Kidney epithelial cell (primary cell): ENCODE data around the gene RNF214. TPM values are rescaled to one million over a fixed set of nuclear protein-coding genes. Genes with fewer than 3 reads are reported as not detected.

Experiments
- DNase-seq: peaks from one replicate; pipeline ENCODE4 v3.0.0-alpha.2; 2010; ENCODE audit warnings: low read depth
- H3K27me3 ChIP-seq: 2 replicates; pipeline ENCODE4 v1.6.0; 2011; ENCODE audit warnings: low read length; ENCODE audit not compliant: control insufficient read depth, insufficient read depth
- H3K36me3 ChIP-seq: 2 replicates; pipeline ENCODE4 v1.5.1; 2011; ENCODE audit warnings: low read length; ENCODE audit not compliant: control insufficient read depth, insufficient read depth
- H3K4me3 ChIP-seq: 2 replicates; pipeline ENCODE4 v1.5.1; 2011; ENCODE audit warnings: low read depth, mild to moderate bottlenecking, control low read depth, low read length
- CTCF ChIP-seq: IDR thresholded peaks from 2 replicates; pipeline ENCODE4 v1.5.1; 2011; ENCODE audit warnings: mild to moderate bottlenecking, moderate library complexity, low read length, control low read depth, inconsistent platforms; ENCODE audit not compliant: insufficient read depth, poor library complexity, severe bottlenecking
- total RNA-seq: library from RNA; depleted of rRNA; stranded (reverse); fragments of >200 nt; gene quantifications from 2 replicates; pipeline ENCODE4 v1.2.3, GENCODE V29; 2015

Gene RNF214
- total RNA-seq, 1 donor from 2014 or later: 11.7 TPM

DNA sequence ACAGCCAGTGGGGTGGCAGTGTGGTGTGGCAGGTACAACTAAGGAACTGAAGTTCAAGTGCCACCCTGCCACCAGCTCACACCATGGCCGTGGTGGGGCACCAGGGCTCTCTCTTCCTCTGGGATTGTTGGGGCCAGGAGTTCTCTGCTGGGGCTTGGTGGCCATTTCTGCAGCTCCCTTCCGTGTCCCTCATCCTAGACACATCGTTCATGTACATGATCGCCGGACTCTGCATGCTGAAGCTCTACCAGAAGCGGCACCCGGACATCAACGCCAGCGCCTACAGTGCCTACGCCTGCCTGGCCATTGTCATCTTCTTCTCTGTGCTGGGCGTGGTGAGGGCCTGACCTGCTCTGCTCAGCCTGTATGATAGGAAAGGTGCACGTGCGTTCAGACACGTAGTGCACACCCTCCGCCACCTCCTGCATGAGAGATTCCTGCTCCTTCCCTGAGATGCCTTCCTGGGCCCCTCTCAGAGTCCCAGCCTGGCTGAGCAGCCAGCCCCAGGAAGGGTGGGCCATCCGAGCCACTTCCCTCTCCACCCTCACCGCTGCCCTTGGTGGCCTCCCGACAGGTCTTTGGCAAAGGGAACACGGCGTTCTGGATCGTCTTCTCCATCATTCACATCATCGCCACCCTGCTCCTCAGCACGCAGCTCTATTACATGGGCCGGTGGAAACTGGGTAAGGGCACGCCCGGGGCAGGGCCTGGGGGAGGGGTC is 40.6 kb upstream of the RNF214 start:
- DNase-seq: no peak
- TF ChIP-seq CTCF: no peak
- no peaks in the 10 kb centered on the region for H3K36me3 ChIP-seq
- H3K27me3 ChIP-seq: no peaks in the 10 kb centered on the region
- no peak overlapping the region for H3K4me3 ChIP-seq

DNA sequence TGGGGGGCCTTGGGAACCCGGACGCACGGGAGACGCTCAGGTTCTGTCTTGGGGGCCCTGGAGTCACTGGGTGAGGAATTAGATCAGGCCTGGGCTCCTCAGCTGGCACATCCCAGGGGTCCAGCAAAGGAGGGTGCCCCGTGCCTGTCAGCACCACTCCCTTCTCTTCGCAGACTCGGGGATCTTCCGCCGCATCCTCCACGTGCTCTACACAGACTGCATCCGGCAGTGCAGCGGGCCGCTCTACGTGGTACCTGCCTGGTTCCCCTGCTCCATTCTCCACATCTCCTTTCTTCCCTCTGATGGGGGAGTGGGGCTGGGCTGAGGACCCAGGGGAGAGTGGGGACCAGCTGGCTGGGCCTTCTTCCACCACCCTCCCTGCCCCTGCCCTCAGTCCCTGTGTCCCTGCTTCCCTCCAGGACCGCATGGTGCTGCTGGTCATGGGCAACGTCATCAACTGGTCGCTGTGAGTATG is 40.0 kb upstream of the RNF214 start:
- Histone ChIP-seq H3K27me3 (no peaks in the 10 kb centered on the region), H3K36me3 (no peaks in the 10 kb centered on the region)

GRCh38 chr11:117193130-117194020 is 39.1 kb upstream of the RNF214 start:
- Histone ChIP-seq H3K4me3 (no peak overlapping the region), H3K27me3 (no peaks in the 10 kb centered on the region), H3K36me3 (no peaks in the 10 kb centered on the region)
- TF ChIP-seq CTCF: no peak
- no peak for DNase-seq

More for the DNA sequence above, 40.0 kb upstream of the RNF214 start:
- TF ChIP-seq CTCF: no peak
- no peak for DNase-seq
- H3K4me3 ChIP-seq: no peak overlapping the region

- H3K27me3 ChIP-seq: no peaks in the 10 kb centered on the region
- TF ChIP-seq CTCF: no peak
- no peak for DNase-seq
- H3K4me3 ChIP-seq: no peak overlapping the region
- no peaks in the 10 kb centered on the region for H3K36me3 ChIP-seq
These were observed 38.2 kb upstream of the RNF214 start for GRCh38 chr11:117194267-117194666.

DNA sequence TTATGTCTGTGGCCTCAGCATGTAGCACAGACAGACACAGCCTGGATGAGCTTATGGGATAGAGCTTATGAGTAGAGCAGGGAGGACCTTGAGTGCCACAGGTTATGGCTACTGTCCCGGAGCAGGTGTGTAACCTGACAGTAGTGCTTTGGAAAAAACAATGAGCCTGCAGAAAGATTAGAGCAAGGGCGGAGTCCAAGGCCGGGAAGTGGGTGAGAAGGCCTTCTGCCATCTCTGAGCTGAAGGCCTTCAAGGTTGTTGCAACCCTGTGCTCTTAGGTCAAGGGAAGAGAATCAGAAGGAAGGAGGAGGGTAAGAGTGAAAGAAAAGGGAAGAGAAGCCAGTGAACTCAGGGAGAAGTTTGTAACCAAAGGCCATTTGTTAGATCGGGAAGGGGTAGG is 37.2 kb upstream of the RNF214 start:
- Histone ChIP-seq H3K36me3 (no peaks in the 10 kb centered on the region), H3K4me3 (no peak overlapping the region), H3K27me3 (no peaks in the 10 kb centered on the region)
- DNase-seq: no peak
- no peak for TF ChIP-seq CTCF
